SK-N-MC (cell line): ENCODE measurements around the gene TEX11.

ENCODE experiments used
- EZH2 ChIP-seq: fragments of 200-600 bp; sonication (generic); IDR thresholded peaks from one replicate; pipeline ENCODE4 v1.6.1; 2017; ENCODE audit warnings: antibody characterized with exemption
- POLR2AphosphoS5 ChIP-seq: IDR thresholded peaks from 2 replicates; pipeline ENCODE4 v1.6.1; 2012; ENCODE audit warnings: mild to moderate bottlenecking, low read depth, low read length, borderline replicate concordance

- no peak for TF ChIP-seq POLR2AphosphoS5
- TF ChIP-seq EZH2: no peak
These were observed 400.1 kb downstream of the TEX11 start for GRCh38 chrX:70508296-70508911.
